ENCODE data around the gene ALG9.
A peak's percentile ranks its signal among the peaks of the same experiment; 100 is the strongest.
"Not testable (repeated sequence)": the region's sequence is repeated elsewhere in the genome, so short reads cannot be mapped to it uniquely, and the experiment has no call there.

The ALG9 gene

GRCh38 chr11:111777094-111778046, 94.0 kb downstream of the ALG9 start:
- peak; percentile 77 for TF ChIP-seq CTCF (IDR thresholded peaks at IDR 0.05; ENCODE audit: low read depth, low read length)
- H3K4me3 ChIP-seq (ENCODE audit: low read depth, low read length): no peak overlapping the region
- DNase-seq (ENCODE audit: low read depth, low spot score): peak; percentile 84
- in situ Hi-C loops (cut with HindIII; ENCODE audit: low sequenced_read_pairs): no loop called here

GRCh38 chr11:111776398-111777093, 94.8 kb downstream of the ALG9 start:
- TF ChIP-seq CTCF (IDR thresholded peaks at IDR 0.05; ENCODE audit: low read depth, low read length): no peak
- in situ Hi-C loops (cut with HindIII; ENCODE audit: low sequenced_read_pairs): no loop called here
- no peak for DNase-seq (ENCODE audit: low read depth, low spot score)
- no peak overlapping the region for H3K4me3 ChIP-seq (ENCODE audit: low read depth, low read length)

- in situ Hi-C loops (cut with HindIII; ENCODE audit: low sequenced_read_pairs): no loop called here
- TF ChIP-seq CTCF (IDR thresholded peaks at IDR 0.05; ENCODE audit: low read depth, low read length): no peak
- DNase-seq (ENCODE audit: low read depth, low spot score): peak; percentile 53
- no peak overlapping the region for H3K4me3 ChIP-seq (ENCODE audit: low read depth, low read length)
Measured at GRCh38 chr11:111774955-111775710, 96.2 kb downstream of the ALG9 start.

- TF ChIP-seq CTCF (IDR thresholded peaks at IDR 0.05; ENCODE audit: low read depth, low read length): no peak
- no peak overlapping the region for H3K4me3 ChIP-seq (ENCODE audit: low read depth, low read length)
- DNase-seq (ENCODE audit: low read depth, low spot score): no peak
Measured at GRCh38 chr11:111772535-111772934, 98.8 kb downstream of the ALG9 start.

GRCh38 chr11:111771205-111771604, 100.2 kb downstream of the ALG9 start:
- H3K4me3 ChIP-seq (ENCODE audit: low read depth, low read length); DNase-seq (ENCODE audit: low read depth, low spot score); in situ Hi-C loops (cut with HindIII; ENCODE audit: low sequenced_read_pairs): not testable (repeated sequence)

More at GRCh38 chr11:111772535-111772934, 98.8 kb downstream of the ALG9 start:
- in situ Hi-C loops (cut with HindIII; ENCODE audit: low sequenced_read_pairs): no loop called here

- no peak overlapping the region for H3K4me3 ChIP-seq (ENCODE audit: low read depth, low read length)
- DNase-seq (ENCODE audit: low read depth, low spot score): no peak
- in situ Hi-C loops (cut with HindIII; ENCODE audit: low sequenced_read_pairs): no loop called here
- TF ChIP-seq CTCF (IDR thresholded peaks at IDR 0.05; ENCODE audit: low read depth, low read length): no peak
Measured at GRCh38 chr11:111770581-111771134, 100.7 kb downstream of the ALG9 start.
